Natural killer cell (primary cell): ENCODE results near the gene TMCO4. TPM values are rescaled to one million over a fixed set of nuclear protein-coding genes. Genes with fewer than 3 reads are reported as not detected.

Experiments
- ATAC-seq, 3 donors: fragments of 150-1000 bp in 2 of 3; fragments of 200-7000 bp in 1 of 3; cut with Tn5 transposase; 1 replicate in 1 of 3; 2 replicates in 2 of 3; pipeline ENCODE4 v1.10.0; 2021; ENCODE audit warnings: mild to moderate bottlenecking in 2 of 3, moderate library complexity in 2 of 3
- DNase-seq, 2 donors: peaks; one replicate each; pipeline versions ENCODE4 v3.0.0 to v3.0.0-alpha.2; 2013 to 2021; ENCODE audit warnings: mixed read lengths in 1 of 2
- H3K27ac ChIP-seq: one replicate; pipeline ENCODE4 v1.5.1; 2013; ENCODE audit warnings: mild to moderate bottlenecking, low read length
- H3K27me3 ChIP-seq: one replicate; pipeline ENCODE4 v1.6.1; 2013; ENCODE audit warnings: low read length; ENCODE audit not compliant: control insufficient read depth, insufficient read depth
- H3K36me3 ChIP-seq: one replicate; pipeline ENCODE4 v1.6.1; 2013; ENCODE audit warnings: low read length; ENCODE audit not compliant: control insufficient read depth, insufficient read depth
- H3K4me1 ChIP-seq: one replicate; pipeline ENCODE4 v1.6.1; 2013; ENCODE audit warnings: low read length; ENCODE audit not compliant: control insufficient read depth, insufficient read depth
- H3K4me3 ChIP-seq: one replicate; pipeline ENCODE4 v1.5.1; 2013; ENCODE audit warnings: low read length
- H3K9me3 ChIP-seq: one replicate; pipeline ENCODE4 v1.6.1; 2013; ENCODE audit warnings: low read length; ENCODE audit not compliant: control insufficient read depth, insufficient read depth
- H3K27ac Mint-ChIP-seq, 2 donors: one replicate each; pipeline ENCODE4 v1.8.0; 2022; ENCODE audit warnings: mild to moderate bottlenecking in 2 of 2, mixed read lengths in 2 of 2, moderate library complexity in 1 of 2
- H3K27me3 Mint-ChIP-seq, 2 donors: one replicate each; pipeline ENCODE4 v1.8.0; 2022; ENCODE audit warnings: low read depth in 2 of 2, mixed read lengths in 2 of 2
- H3K36me3 Mint-ChIP-seq: one replicate; pipeline ENCODE4 v1.8.0; 2022; ENCODE audit warnings: mixed read lengths
- H3K4me1 Mint-ChIP-seq, 2 donors: one replicate each; pipeline ENCODE4 v1.8.0; 2022; ENCODE audit warnings: mixed read lengths in 2 of 2
- H3K4me3 Mint-ChIP-seq: one replicate; pipeline ENCODE4 v1.8.0; 2022; ENCODE audit warnings: mild to moderate bottlenecking, moderate library complexity, mixed read lengths
- H3K9me3 Mint-ChIP-seq, 2 donors: one replicate each; pipeline ENCODE4 v1.8.0; 2022; ENCODE audit warnings: mixed read lengths in 2 of 2
- WGBS: methylation state at CpG from one replicate; pipeline ENCODE4 v1.1.7; 2013; ENCODE audit warnings: missing lambda C conversion rate; ENCODE audit not compliant: insufficient coverage; 5-methylcytosine and 5-hydroxymethylcytosine counted together
- intact Hi-C: fragments of 100-400 bp; cut with micrococcal nuclease; formaldehyde crosslinking; loops from one replicate; pipeline ENCODE4 v1.14.2; 2022
- total RNA-seq, 4 donors: library from RNA; stranded (reverse); fragments of 120-200 nt in 1 of 4; gene quantifications; one replicate each; pipeline versions ENCODE4 v1.2.3 to v1.2.4, GENCODE V29; 2013 to 2022
- TF ChIP-seq, protein P1 (sequence below): fragments of 200-600 bp; IDR thresholded peaks from one replicate; pipeline ENCODE4 v1.8.0; 2022; ENCODE audit warnings: antibody characterized with exemption

The TMCO4 gene
- total RNA-seq, 3 donors from 2014 or later (not counting 1 experiment from before 2014, with no cell fraction given) = 14.2 to 21.5 (median 18.3) TPM

- H3K36me3 ChIP-seq = peaks cover 22% of the 10 kb centered on the region
- no peaks in the 10 kb centered on the region for H3K9me3 Mint-ChIP-seq
- H3K4me1 Mint-ChIP-seq = no peaks in the 10 kb centered on the region
- intact Hi-C loops = no loop called here
- no peaks in the 10 kb centered on the region for H3K9me3 ChIP-seq
- H3K4me3 Mint-ChIP-seq = no peak overlapping the region
- no peaks in the 10 kb centered on the region for H3K36me3 Mint-ChIP-seq
- TF ChIP-seq, protein P1, sequence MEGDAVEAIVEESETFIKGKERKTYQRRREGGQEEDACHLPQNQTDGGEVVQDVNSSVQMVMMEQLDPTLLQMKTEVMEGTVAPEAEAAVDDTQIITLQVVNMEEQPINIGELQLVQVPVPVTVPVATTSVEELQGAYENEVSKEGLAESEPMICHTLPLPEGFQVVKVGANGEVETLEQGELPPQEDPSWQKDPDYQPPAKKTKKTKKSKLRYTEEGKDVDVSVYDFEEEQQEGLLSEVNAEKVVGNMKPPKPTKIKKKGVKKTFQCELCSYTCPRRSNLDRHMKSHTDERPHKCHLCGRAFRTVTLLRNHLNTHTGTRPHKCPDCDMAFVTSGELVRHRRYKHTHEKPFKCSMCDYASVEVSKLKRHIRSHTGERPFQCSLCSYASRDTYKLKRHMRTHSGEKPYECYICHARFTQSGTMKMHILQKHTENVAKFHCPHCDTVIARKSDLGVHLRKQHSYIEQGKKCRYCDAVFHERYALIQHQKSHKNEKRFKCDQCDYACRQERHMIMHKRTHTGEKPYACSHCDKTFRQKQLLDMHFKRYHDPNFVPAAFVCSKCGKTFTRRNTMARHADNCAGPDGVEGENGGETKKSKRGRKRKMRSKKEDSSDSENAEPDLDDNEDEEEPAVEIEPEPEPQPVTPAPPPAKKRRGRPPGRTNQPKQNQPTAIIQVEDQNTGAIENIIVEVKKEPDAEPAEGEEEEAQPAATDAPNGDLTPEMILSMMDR = no peak
- H3K27ac ChIP-seq = no peak overlapping the region
- no peaks in the 10 kb centered on the region for H3K27me3 Mint-ChIP-seq
- no peak for ATAC-seq
- H3K4me1 ChIP-seq = no peaks in the 10 kb centered on the region
- no peak for DNase-seq
- WGBS = 95% methylated on average over 5 of the region's 5 CpGs
- H3K27ac Mint-ChIP-seq = no peak overlapping the region
- no peak overlapping the region for H3K4me3 ChIP-seq
- H3K27me3 ChIP-seq = no peaks in the 10 kb centered on the region
Observed at GRCh38 chr1:19776287-19776686, 23.4 kb downstream of the TMCO4 start.

GRCh38 chr1:19775831-19776230 is 23.9 kb downstream of the TMCO4 start:
- no peak overlapping the region for H3K4me3 Mint-ChIP-seq
- no peaks in the 10 kb centered on the region for H3K4me1 Mint-ChIP-seq
- no peaks in the 10 kb centered on the region for H3K4me1 ChIP-seq
- H3K27ac ChIP-seq = no peak overlapping the region
- no peak for ATAC-seq
- H3K4me3 ChIP-seq = no peak overlapping the region
- WGBS = over 99% methylated on average over 9 of the region's 9 CpGs
- intact Hi-C loops = no loop called here
- H3K27me3 Mint-ChIP-seq = no peaks in the 10 kb centered on the region
- H3K9me3 Mint-ChIP-seq = no peaks in the 10 kb centered on the region
- H3K36me3 ChIP-seq = peaks cover 22% of the 10 kb centered on the region
- DNase-seq = no peak
- H3K9me3 ChIP-seq = no peaks in the 10 kb centered on the region
- no peaks in the 10 kb centered on the region for H3K27me3 ChIP-seq
- no peak overlapping the region for H3K27ac Mint-ChIP-seq
- H3K36me3 Mint-ChIP-seq = no peaks in the 10 kb centered on the region
- TF ChIP-seq, protein P1 = no peak

DNA sequence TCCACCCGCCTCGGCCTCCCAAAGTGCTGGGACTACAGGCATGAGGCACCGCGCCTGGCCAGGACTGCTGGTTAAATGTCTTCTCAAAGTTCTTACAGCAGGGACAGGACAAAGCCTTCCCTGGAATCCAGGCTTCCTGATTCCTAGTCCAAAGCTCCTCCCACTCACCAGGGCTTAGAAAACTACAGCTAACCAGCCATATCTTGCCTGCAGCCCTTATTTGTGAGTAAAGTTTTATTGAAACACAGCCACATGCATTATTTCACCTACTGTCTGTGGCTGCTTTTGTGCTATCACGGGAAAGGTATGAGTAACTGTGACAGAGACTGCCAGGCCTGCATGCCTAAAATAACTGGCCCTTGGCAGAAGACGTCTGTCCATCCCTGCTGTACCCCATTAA is 24.4 kb downstream of the TMCO4 start:
- ATAC-seq (no peak), DNase-seq (no peak)
- TF ChIP-seq, protein P1 = no peak
- intact Hi-C loops = no loop called here
- peaks cover 25% of the 10 kb centered on the region for H3K36me3 ChIP-seq
- Mint-ChIP-seq H3K27ac (no peak overlapping the region), H3K9me3 (no peaks in the 10 kb centered on the region), H3K4me3 (no peak overlapping the region), H3K27me3 (no peaks in the 10 kb centered on the region), H3K36me3 (no peaks in the 10 kb centered on the region), H3K4me1 (no peaks in the 10 kb centered on the region)
- no peak overlapping the region for H3K4me3 ChIP-seq
- H3K4me1 ChIP-seq = no peaks in the 10 kb centered on the region
- H3K27ac ChIP-seq = no peak overlapping the region
- no peaks in the 10 kb centered on the region for H3K27me3 ChIP-seq
- 97% methylated on average over 6 of the region's 6 CpGs for WGBS
- no peaks in the 10 kb centered on the region for H3K9me3 ChIP-seq

- no peak for DNase-seq
- H3K27ac ChIP-seq = no peak overlapping the region
- H3K9me3 ChIP-seq = no peaks in the 10 kb centered on the region
- H3K36me3 Mint-ChIP-seq = no peaks in the 10 kb centered on the region
- no peak for ATAC-seq
- no peaks in the 10 kb centered on the region for H3K27me3 Mint-ChIP-seq
- WGBS = 94% methylated on average over 4 of the region's 6 CpGs
- TF ChIP-seq, protein P1 = no peak
- no peak overlapping the region for H3K4me3 ChIP-seq
- peaks cover 17% of the 10 kb centered on the region for H3K36me3 ChIP-seq
- intact Hi-C loops = no loop called here
- H3K4me1 ChIP-seq = no peaks in the 10 kb centered on the region
- no peak overlapping the region for H3K4me3 Mint-ChIP-seq
- H3K27me3 ChIP-seq = no peaks in the 10 kb centered on the region
- no peak overlapping the region for H3K27ac Mint-ChIP-seq
- no peaks in the 10 kb centered on the region for H3K9me3 Mint-ChIP-seq
- H3K4me1 Mint-ChIP-seq = no peaks in the 10 kb centered on the region
Observed at GRCh38 chr1:19774180-19774785, 25.4 kb downstream of the TMCO4 start.
